ENCODE results near the gene HECTD4.

HECTD4 gene

GRCh38 chr12:112307317-112308011 is 74.8 kb downstream of the HECTD4 start:
- no peak for TF ChIP-seq POLR2A (IDR thresholded peaks at IDR 0.05; ENCODE audit: low read length)
- no peak for DNase-seq

GRCh38 chr12:112305951-112306350 is 76.3 kb downstream of the HECTD4 start:
- DNase-seq: no peak

GRCh38 chr12:112304436-112304835 is 77.8 kb downstream of the HECTD4 start:
- DNase-seq: no peak
- no peak for TF ChIP-seq POLR2A (IDR thresholded peaks at IDR 0.05; ENCODE audit: low read length)
- no peak for TF ChIP-seq GATA1 (IDR thresholded peaks at IDR 0.05; ENCODE audit: low read depth, low read length)

More at GRCh38 chr12:112305951-112306350, 76.3 kb downstream of the HECTD4 start:
- TF ChIP-seq POLR2A (IDR thresholded peaks at IDR 0.05; ENCODE audit: low read length): no peak
- TF ChIP-seq GATA1 (IDR thresholded peaks at IDR 0.05; ENCODE audit: low read depth, low read length): no peak

- no peak for TF ChIP-seq GATA1 (IDR thresholded peaks at IDR 0.05; ENCODE audit: low read depth, low read length)
- no peak for TF ChIP-seq POLR2A (IDR thresholded peaks at IDR 0.05; ENCODE audit: low read length)
- no peak for DNase-seq
Observed at GRCh38 chr12:112303799-112304198, 78.4 kb downstream of the HECTD4 start.

- DNase-seq: peak; percentile 14 to 65
Observed at GRCh38 chr12:112303004-112303403, 79.2 kb downstream of the HECTD4 start.

GRCh38 chr12:112299704-112300103 is 82.5 kb downstream of the HECTD4 start:
- DNase-seq: no peak

More at GRCh38 chr12:112303004-112303403, 79.2 kb downstream of the HECTD4 start:
- TF ChIP-seq POLR2A (IDR thresholded peaks at IDR 0.05; ENCODE audit: low read length): no peak
- TF ChIP-seq GATA1 (IDR thresholded peaks at IDR 0.05; ENCODE audit: low read depth, low read length): no peak

GRCh38 chr12:112297188-112297587 is 85.0 kb downstream of the HECTD4 start:
- no peak for DNase-seq
- no peak for TF ChIP-seq POLR2A (IDR thresholded peaks at IDR 0.05; ENCODE audit: low read length)
- TF ChIP-seq GATA1 (IDR thresholded peaks at IDR 0.05; ENCODE audit: low read depth, low read length): no peak

More at GRCh38 chr12:112299704-112300103, 82.5 kb downstream of the HECTD4 start:
- TF ChIP-seq GATA1 (IDR thresholded peaks at IDR 0.05; ENCODE audit: low read depth, low read length) (no peak), POLR2A (IDR thresholded peaks at IDR 0.05; ENCODE audit: low read length) (no peak)

- TF ChIP-seq GATA1 (IDR thresholded peaks at IDR 0.05; ENCODE audit: low read depth, low read length) (no peak), POLR2A (IDR thresholded peaks at IDR 0.05; ENCODE audit: low read length) (no peak)
- DNase-seq: no peak
Observed at GRCh38 chr12:112296183-112296582, 86.0 kb downstream of the HECTD4 start.

- peak; percentile 62 to 74 for DNase-seq
- TF ChIP-seq POLR2A (IDR thresholded peaks at IDR 0.05; ENCODE audit: low read length) (no peak), GATA1 (IDR thresholded peaks at IDR 0.05; ENCODE audit: low read depth, low read length) (no peak)
Observed at GRCh38 chr12:112294793-112295192, 87.4 kb downstream of the HECTD4 start.

- TF ChIP-seq GATA1 (IDR thresholded peaks at IDR 0.05; ENCODE audit: low read depth, low read length) (no peak), POLR2A (IDR thresholded peaks at IDR 0.05; ENCODE audit: low read length) (no peak)
- DNase-seq: no peak
Observed at GRCh38 chr12:112288638-112289037, 93.6 kb downstream of the HECTD4 start.

- TF ChIP-seq GATA1 (IDR thresholded peaks at IDR 0.05; ENCODE audit: low read depth, low read length): no peak
- no peak for TF ChIP-seq POLR2A (IDR thresholded peaks at IDR 0.05; ENCODE audit: low read length)
- DNase-seq: no peak
Observed at GRCh38 chr12:112285600-112286401, 96.4 kb downstream of the HECTD4 start.

GRCh38 chr12:112283546-112283945 is 98.7 kb downstream of the HECTD4 start:
- DNase-seq: no peak
- TF ChIP-seq POLR2A (IDR thresholded peaks at IDR 0.05; ENCODE audit: low read length) (no peak), GATA1 (IDR thresholded peaks at IDR 0.05; ENCODE audit: low read depth, low read length) (no peak)

- DNase-seq: no peak
- no peak for TF ChIP-seq GATA1 (IDR thresholded peaks at IDR 0.05; ENCODE audit: low read depth, low read length)
- no peak for TF ChIP-seq POLR2A (IDR thresholded peaks at IDR 0.05; ENCODE audit: low read length)
Observed at GRCh38 chr12:112282920-112283319, 99.3 kb downstream of the HECTD4 start.

- TF ChIP-seq POLR2A (IDR thresholded peaks at IDR 0.05; ENCODE audit: low read length) (no peak), GATA1 (IDR thresholded peaks at IDR 0.05; ENCODE audit: low read depth, low read length) (no peak)
- DNase-seq: no peak
Observed at GRCh38 chr12:112275836-112276235, 106.4 kb downstream of the HECTD4 start.

GRCh38 chr12:112275207-112275606 is 107.0 kb downstream of the HECTD4 start:
- TF ChIP-seq GATA1 (IDR thresholded peaks at IDR 0.05; ENCODE audit: low read depth, low read length) (no peak), POLR2A (IDR thresholded peaks at IDR 0.05; ENCODE audit: low read length) (no peak)
- no peak for DNase-seq

Measured in erythroblast (primary cell).